ENCODE measurements around the gene WDFY2.

DNA sequence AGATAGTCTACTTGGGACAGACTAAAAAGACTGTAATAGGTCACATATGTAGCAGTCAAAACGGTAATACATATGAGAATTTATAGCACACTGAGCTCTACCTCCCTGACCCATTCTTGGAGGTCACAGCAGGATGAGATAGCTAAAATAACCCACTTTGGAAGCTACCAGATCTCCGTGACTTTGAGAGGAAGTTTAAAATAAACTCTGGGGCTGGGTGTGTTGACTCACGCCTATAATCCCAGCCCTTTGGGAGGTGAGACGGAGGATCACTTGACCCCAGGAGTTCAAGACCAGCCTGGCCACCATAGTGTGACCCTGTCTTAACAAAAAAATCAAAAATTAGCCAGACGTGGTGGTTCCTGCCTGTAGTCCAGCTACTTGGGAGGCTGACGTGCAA is 174.4 kb downstream of the WDFY2 start:
- no peak for TF ChIP-seq POU5F1 (IDR thresholded peaks at IDR 0.05; ENCODE audit: low read depth, low read length)
- no peak for TF ChIP-seq MAX (IDR thresholded peaks at IDR 0.05)
- TF ChIP-seq JUND (IDR thresholded peaks at IDR 0.05; ENCODE audit: low read length): no peak
- TF ChIP-seq, protein P1, sequence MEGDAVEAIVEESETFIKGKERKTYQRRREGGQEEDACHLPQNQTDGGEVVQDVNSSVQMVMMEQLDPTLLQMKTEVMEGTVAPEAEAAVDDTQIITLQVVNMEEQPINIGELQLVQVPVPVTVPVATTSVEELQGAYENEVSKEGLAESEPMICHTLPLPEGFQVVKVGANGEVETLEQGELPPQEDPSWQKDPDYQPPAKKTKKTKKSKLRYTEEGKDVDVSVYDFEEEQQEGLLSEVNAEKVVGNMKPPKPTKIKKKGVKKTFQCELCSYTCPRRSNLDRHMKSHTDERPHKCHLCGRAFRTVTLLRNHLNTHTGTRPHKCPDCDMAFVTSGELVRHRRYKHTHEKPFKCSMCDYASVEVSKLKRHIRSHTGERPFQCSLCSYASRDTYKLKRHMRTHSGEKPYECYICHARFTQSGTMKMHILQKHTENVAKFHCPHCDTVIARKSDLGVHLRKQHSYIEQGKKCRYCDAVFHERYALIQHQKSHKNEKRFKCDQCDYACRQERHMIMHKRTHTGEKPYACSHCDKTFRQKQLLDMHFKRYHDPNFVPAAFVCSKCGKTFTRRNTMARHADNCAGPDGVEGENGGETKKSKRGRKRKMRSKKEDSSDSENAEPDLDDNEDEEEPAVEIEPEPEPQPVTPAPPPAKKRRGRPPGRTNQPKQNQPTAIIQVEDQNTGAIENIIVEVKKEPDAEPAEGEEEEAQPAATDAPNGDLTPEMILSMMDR (IDR thresholded peaks at IDR 0.05; ENCODE audit: control extremely low read depth in 1 of 3, insufficient read depth in 1 of 3, low read depth in 1 of 3, low read length in 3 of 3): no peak
- TF ChIP-seq HDAC2 (IDR thresholded peaks at IDR 0.05; ENCODE audit: borderline replicate concordance in 1 of 2, low read depth in 2 of 2, low read length in 2 of 2): no peak
- no peak for TF ChIP-seq ZNF274 (IDR thresholded peaks at IDR 0.05; ENCODE audit: borderline replicate concordance, extremely low read depth, low read length)
- TF ChIP-seq EP300 (IDR thresholded peaks at IDR 0.05; ENCODE audit: borderline replicate concordance in 1 of 2, low read depth in 2 of 2, low read length in 2 of 2): no peak

Measured in H1 (cell line).